ENCODE data around the gene CASP7.
"Not testable (repeated sequence)": the region's sequence is repeated elsewhere in the genome, so short reads cannot be mapped to it uniquely, and the experiment has no call there.

Gene CASP7

DNA sequence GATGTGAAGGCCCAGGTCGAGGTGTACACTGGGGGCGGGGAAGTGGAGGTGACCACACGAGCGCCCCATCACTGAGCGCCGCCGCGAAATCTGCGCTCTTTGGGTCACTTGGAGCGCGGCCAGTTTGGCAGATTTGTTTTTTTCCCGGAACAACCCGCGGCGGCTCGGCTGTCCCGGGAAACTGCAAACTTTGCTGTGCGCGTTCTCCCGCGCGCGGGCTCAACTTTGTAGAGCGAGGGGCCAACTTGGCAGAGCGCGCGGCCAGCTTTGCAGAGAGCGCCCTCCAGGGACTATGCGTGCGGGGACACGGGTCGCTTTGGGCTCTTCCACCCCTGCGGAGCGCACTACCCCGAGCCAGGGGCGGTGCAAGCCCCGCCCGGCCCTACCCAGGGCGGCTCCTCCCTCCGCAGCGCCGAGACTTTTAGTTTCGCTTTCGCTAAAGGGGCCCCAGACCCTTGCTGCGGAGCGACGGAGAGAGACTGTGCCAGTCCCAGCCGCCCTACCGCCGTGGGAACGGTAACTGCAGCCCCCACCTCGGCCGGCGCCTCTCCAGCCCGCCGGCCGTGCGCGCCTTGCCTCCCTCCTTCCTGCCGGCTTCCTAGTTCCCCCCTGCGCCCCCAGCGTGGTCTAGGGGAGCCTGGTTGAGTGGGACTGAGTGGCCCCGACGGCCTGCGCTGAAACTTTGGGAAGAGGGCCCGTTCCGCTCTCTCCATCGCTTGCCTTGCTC is at the start of gene CASP7:
TSS of gene CASP7 (plus strand) at position 450 of the 727 bp plus-strand sequence. CDS start 17,582 bp downstream, outside the sequence.
- no peak for FAIRE-seq
- peak; percentile 71 for DNase-seq (ENCODE audit: low spot score)

DNA sequence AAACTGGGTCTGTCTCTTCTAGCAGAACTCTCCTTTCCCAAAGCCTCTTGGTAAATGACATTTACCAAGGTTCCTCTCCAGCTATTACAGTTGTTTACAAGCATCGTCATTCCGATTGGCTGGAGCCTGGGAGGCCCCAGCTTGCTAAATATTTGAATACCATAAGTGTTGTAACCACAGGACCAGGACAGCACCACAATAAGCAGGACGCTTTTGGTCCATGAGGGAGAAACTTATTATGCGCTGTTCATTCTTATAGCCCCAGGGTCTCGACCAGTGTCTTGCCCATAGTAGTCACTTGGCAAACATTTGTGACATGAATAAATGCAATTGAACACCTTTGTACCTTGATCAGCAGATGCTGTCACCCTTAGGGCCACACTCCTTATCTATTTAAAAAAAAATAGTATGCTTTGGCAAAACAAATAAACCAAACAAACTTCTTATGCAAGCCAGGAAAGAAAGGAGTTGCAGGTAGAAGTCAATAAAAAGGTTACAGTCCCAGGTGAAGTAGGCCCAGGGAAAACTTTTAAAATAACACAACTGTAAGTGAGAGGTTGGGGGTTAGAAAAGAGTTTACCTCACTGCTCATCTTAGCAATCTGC is 48.7 kb upstream of the CASP7 start:
- FAIRE-seq (no peak), DNase-seq (ENCODE audit: low spot score) (no peak)

DNA sequence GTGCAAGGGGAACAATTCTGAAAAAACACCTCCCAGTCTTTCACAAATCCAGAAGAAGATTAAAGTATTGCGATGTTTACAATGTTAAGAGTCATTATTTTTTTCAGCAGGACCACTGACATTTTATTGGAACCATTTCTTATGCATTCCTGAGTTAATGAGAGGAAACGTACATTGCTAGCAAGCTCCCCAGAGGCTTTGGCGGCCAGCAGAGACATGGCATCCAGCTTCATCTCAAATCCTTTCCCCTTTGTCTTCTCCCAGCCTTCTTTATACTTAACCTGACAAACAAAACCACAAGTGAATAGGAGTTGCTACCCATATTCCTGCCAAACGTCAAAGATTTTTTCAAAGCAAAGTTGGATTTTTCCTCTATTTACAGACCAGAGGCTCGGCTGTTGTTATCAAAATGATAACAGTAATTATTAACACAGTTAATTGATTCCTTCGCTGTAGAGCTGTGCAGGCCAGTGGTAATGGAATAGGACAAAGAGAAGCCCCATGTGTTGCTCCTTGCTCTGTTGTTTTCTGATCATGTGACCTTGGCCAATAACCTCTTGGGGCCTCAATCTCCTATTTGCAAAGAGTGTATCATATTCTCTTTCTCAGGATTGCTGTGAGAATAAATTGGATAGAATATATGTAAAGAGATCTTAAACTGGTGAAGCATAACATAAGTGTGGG is 47.9 kb upstream of the CASP7 start:
- DNase-seq (ENCODE audit: low spot score) (no peak), FAIRE-seq (no peak)

DNA sequence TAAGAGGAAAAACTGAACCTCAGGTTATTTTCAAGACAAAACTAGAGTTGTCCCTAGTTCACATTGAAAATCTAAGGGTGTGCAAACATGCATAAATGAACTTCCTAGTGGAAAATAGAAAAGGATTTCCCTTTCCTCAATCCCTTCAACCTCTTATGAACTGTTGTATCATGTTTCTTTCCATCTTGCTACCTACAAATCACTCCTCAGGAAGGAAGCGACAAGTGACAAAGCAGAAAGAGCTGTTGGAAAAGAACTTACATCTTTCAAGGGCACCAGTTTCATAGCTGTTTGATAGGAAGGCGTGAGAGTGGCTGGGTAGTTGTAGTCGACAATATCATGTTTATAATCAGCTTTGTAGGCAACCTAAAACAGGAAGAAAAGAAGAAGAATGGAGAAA is 39.7 kb upstream of the CASP7 start:
- no peak for FAIRE-seq

DNA sequence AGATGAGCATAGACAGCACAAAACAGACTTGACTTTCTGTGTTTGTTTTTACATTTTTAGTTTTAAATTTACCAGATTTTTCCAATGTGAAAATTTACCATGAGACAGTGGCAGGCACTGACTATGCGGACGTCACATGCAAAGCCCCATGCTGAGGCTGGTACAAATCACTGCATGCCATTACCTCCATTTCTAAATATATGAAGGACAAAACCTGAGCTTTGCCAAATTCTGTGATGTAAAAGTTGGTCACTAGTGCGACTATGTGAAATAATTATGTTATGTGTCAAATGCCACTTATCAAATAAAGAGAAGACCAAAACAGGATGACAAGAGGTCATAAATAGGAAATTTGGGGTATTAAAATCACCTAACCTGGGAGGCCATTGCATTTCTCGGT is 38.0 kb upstream of the CASP7 start:
- DNase-seq (ENCODE audit: low spot score), result no peak

More for the DNA sequence above, 39.7 kb upstream of the CASP7 start:
- DNase-seq (ENCODE audit: low spot score), result no peak

DNA sequence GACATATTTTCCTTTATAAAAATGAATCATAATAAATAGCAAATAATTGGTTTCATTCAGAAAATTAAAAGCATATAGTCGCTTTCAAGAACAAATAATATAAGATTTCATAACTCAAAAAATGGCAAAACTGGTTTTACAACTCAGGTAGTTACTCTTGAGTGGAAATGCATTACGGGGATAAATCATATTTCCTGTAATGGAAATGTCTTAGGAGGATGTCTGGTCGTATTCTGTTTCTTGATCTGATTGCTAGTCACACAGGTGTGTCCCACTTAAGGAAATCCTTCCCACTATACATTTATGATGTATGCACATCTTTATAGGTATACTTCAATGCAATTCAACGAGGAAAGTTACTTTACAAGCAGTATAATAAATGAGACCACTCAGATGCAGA is 36.5 kb upstream of the CASP7 start:
- DNase-seq (ENCODE audit: low spot score) (no peak), FAIRE-seq (no peak)

More for the DNA sequence above, 38.0 kb upstream of the CASP7 start:
- FAIRE-seq, result no peak

DNA sequence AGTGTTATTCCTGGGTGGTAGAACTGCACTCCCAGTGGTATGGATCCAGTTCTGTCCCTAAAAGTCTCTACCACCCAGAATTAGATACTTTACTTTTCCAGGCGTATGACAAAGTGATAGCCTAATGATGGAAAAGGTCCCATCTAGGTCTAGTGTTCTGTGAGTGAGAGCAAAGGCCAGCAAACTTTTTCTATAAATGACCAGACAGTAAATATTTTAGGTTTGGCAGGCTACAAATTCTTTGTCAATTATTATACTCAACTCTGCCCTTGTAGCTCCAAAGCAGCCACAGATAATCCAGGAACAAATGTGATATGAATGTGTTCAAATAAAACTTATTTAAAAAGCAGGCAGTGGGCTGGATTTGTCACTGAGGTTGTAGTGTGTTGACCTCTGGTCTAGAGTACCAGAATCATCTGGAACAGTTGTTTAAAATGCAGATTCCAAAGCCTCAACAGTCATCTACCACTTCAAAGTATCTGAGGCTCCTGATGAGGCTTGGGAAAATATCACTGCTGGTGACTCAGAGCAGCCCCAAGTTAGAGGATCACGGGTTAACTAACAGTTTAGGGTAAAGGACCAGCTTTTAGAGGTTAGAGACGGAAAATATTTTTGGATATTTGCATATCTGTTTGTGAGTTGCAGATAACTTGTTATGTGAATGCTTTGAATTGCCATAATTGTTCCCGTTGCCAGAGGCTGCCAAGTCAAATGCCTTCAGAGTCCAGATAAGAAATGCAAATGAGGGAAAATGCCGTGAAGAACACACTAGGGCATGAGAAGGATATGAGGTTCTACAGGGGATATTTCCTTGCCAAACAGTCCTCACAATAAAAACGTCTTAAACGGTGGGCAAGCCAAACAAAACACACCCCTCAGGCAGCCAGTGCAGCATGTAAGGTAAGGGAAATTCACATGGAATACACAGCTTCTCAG is 35.3 kb upstream of the CASP7 start:
- no peak for FAIRE-seq
- no peak for DNase-seq (ENCODE audit: low spot score)

DNA sequence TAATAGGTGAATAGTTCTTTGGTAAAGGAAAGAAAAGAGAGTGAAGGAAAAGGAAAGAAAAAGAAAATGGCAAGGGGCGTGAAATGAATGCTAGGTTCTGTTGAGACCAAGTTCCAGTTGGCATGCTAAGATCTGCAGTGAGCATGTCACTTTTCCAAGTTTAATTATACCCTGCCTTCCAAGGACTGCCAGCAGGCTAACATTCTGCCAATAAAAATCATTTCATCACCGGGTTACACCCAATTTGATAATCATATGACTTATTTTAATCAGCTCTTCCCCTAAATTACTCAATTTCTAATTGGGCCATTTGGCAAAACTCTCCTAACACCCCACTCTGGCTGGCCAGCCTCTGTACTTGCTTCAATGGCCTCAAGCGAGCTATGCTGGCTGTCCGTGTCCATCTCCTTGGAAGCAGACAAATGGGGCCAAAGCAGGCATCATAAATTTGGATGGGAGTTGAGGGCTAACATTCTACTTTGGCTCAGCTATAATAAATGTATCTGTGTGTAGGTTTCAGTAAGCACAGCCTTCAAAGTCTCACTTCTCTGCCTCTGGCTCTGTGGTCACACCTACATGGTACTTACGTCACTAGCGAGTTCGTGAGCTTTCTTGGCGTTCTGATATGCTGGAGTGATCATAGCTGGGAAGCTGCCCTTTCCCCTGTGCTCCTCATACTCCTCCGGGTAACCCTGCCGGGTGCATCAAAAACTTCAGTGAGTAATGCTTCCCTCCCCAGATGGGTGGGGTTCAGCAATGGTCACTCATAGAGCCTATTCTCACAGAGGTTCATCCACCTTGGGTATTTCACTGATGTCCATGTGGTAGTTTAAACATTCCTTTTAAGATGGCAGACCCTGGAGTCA is 33.1 kb upstream of the CASP7 start:
- DNase-seq (ENCODE audit: low spot score) (no peak), FAIRE-seq (no peak)

DNA sequence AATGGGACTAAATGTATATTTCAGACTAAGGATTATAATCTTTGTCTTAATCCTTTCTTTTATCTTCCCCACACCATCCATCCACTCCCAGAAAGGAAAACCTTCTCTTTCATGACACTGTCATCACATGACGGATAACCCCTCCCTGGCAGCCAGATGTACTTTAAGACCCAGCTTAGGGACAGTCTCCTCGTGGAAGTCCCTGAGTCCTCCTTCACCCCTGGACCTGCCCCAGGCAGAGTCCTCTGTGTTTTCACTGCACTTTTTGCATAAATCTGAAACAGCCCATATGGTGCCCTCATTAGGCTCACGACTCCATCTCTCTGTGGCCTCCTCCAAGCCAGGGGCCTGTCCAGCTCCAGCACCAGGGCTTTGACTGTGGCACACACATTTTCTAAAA is 31.9 kb upstream of the CASP7 start:
- no peak for DNase-seq (ENCODE audit: low spot score)
- no peak for FAIRE-seq

DNA sequence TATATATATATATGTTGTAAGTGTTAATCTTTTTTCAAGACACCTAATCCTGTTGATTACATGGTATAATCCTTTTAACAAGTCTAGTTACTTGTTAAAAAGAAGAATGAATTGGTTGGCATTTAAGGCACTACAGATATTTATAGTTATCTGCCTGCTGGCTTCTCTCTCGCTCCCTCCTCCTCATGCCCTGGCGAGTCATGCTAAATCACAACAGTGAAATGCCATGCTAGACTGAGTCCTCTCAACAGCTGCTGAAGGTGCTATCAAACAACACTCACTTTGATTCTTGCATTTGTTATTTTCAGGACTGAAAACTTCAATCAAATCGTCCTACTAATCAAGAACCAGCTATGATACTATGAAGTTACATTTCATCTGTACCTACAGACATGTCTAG is 31.2 kb upstream of the CASP7 start:
- FAIRE-seq (no peak), DNase-seq (ENCODE audit: low spot score) (no peak)

DNA sequence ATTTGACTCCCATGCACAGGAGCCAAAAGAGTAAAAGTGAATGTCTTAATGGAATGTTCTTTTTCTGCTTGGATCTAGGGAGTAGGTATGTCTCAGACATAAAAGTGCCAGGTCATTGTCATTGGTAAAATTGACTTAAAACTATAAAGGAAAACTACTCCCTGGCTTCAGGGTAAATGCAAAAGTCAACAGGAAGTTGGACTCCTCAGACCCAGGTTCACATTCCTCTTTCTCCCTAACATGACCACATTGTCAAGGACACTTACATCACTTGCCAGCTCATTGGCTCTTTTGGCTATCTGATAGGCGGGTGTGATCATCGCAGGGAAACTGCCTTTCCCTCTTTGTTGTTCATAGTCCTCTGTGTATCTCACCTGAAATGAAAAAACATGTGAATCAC is 29.5 kb upstream of the CASP7 start:
- DNase-seq (ENCODE audit: low spot score), result no peak
- FAIRE-seq, result no peak

DNA sequence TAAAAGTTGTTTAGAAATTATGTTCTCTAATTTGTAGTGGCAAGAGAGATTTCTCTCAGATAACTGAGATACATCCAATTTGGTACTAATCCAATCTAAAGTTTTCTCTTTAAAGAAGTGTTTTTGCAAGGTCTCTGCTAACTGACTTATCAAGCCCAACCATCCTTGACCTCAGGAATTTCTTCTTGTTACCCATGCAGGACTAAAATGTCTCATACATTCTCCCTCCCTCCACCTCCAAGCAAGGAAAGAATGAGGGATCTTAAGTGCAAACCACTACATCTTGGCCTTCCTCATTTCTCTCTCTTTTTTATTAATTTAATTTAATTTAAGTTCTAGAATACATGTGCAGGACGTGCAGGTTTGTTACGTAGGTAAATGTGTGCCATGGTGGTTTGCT is 28.7 kb upstream of the CASP7 start:
- FAIRE-seq, result no peak
- DNase-seq (ENCODE audit: low spot score), result no peak

DNA sequence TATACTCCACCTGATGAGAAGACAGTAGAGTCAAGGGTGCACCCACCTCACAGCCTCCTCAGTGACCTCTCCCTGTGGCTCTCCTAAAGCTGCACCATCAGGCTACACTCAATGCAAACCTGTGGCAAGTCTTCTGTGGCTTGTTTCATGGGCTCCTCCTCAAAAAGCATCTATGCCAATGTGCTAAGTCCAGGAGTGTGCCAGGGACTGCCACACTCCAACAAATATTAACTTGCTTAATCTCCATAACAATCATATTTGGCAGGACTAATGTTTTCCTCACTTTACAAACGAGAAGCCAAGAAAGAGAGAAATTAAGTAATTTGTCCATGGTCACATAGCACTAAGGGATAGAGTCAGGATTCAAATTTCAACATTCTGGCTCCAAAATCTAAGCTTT is 27.8 kb upstream of the CASP7 start:
- no peak for DNase-seq (ENCODE audit: low spot score)
- no peak for FAIRE-seq

DNA sequence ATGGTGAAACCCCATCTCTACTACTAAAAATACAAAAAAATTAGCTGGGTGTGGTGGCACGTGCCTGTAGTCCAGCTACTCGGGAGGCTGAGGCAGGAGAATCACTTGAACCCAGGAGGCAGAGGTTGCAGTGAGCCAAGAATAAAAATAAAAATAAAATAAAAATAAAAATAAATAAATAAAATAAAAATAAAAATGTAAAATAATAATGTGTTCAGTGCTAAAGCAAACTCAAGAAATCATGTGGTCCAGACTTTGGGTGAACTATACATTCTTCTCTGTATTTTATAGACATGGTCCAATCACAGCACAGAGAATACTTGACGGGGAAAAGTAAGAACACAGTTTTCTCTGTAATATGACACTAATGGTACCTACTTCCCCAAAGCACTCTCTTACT is 27.3 kb upstream of the CASP7 start:
- DNase-seq (ENCODE audit: low spot score); FAIRE-seq: not testable (repeated sequence)

DNA sequence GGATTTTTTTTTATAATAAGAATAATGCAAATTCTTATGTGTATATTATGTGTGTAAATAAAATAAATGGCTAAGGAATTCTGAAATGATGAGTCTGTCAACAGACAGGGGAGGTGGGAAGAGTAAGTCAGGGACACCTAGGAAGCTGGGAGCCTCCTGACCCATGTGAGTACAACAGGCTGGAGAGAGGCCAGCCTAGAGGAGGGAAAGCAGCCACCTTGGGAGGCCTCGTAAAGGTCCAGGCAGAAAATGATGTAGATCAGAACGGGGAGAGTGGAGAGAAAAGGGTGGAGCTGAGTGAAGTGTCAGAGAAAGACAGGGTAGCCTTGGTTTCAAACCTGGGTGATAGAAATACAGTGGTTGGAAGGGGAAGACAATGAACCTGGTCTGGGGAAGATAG is 22.8 kb upstream of the CASP7 start:
- FAIRE-seq, result no peak
- DNase-seq (ENCODE audit: low spot score), result no peak

DNA sequence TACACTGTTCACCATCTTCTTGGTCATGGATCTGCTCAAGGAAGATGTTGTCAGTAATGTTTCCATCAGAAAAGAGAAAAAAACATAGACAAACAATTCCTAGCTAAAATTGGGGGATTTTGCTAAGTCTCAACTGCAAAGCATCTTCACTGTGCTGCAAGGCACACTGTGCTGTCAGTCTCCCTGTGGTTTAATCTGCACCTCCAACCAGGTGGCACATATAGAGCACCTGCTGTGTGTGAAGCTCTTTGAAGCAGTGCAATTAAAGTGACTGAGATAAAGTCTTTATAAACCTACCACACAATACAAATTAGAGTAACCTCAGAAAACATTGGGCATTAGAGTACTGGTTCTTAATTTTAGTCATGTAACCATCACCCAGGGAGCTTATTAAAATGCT is 22.2 kb upstream of the CASP7 start:
- FAIRE-seq, result no peak

DNA sequence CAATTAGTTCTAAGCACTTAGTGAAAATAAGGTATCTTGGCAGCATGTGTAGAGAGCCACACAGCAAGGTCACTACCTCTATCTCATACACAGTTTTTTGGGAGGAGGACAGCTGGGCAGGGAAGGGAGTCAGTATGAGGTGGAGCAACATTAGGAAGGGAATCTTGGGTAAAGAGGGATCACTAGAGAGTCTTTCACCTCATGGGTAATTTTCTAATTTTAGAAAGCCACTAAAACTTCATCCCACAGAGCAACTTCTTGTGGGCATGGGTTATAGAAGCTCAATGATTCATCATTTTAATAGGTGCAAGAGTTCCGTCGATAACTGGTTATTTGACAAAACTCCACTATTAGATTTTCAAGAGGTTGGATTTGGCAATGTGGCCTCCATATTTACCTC is 18.4 kb upstream of the CASP7 start:
- DNase-seq (ENCODE audit: low spot score), result no peak
- no peak for FAIRE-seq

More for the DNA sequence above, 22.2 kb upstream of the CASP7 start:
- DNase-seq (ENCODE audit: low spot score), result no peak

DNA sequence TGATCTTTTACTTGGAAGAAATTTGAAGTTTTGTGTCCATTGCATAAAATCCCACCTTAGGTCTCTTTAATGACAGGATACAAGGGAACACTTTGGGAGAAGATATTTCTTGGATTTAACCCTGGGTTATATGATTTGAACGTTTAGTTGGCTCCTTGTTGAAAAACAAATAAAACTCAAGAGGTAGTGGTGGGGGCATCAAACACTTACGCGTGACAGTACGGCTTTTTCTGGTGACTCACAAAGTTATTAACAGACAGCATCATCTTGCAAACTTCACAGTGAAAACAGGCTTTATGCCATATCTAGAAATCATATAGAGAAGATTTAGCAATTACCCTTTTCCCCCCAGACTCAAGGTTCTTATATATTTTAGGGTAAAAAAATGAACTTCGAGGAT is 16.6 kb upstream of the CASP7 start:
- FAIRE-seq (no peak), DNase-seq (ENCODE audit: low spot score) (no peak)

DNA sequence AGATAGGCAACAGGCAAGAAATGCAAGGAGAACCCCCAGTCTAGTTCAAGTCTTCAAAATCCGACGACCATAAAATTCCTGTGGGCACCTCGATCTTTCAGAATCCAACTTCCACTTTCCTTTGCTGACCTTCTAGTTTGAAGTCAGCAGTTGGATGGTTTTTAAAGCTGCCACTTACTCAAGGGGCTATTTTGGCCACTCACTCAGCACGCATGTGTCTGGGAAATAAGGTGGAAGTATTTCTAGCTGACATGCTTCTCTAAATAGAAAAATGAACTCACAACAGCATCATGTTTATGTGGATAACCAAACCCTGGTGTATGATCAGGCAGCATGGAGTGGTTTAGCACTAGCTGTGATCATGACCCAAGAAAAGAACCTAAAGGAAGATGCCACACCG is 15.8 kb upstream of the CASP7 start, which contains the start of gene NRAP:
TSS of gene NRAP (minus strand) at position 134 of the 400 bp plus-strand sequence. CDS start 159 bp downstream, outside the sequence.
- FAIRE-seq (no peak), DNase-seq (ENCODE audit: low spot score) (no peak)

DNA sequence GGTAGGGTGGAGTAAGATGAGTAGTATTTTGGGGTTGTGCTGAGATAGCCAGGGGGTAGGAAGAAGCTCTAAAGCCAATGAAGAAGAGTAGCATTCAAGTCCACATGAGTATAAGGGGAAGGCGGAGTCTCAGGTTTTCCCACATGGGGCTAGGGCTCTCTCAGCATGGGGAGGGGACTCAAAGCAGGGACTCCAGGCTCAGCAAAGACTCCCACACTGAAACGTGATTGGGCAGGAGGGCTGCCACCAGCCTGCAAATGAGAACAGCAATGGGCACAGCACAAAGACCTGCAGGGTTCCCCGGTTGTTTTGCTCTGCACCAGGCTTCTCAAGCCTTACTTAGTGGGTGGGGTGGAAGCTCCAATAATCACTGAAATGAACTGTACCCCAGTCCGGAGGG is 14.4 kb upstream of the CASP7 start:
- FAIRE-seq, result no peak
- no peak for DNase-seq (ENCODE audit: low spot score)
